ENCODE data around the gene RARA.

Gene RARA

DNA sequence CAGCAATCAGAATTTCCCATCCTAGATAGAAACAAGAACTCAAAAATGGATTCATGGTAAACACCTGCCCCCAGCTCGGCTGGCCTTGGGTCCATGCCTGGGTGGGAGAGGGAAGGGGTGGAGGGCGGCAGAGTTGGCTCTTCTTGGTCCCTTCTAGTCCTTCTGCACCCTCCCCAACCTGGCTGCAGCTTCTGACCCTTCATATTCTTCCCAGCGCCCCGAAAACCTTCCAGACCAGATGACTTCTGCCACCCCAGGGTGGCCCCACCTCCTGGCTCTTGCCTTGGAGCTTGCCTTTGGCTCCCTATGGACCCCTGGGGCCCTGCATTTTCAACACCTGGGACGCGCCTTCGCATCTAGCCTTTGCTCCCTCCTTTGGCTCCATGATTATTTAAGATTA, 60.9 kb downstream of the RARA start:
- TF ChIP-seq GATA3 (IDR thresholded peaks at IDR 0.05; ENCODE audit: low read depth, low read length) (no peak), GATA2 (IDR thresholded peaks at IDR 0.05; ENCODE audit: low read depth, low read length) (no peak)

DNA sequence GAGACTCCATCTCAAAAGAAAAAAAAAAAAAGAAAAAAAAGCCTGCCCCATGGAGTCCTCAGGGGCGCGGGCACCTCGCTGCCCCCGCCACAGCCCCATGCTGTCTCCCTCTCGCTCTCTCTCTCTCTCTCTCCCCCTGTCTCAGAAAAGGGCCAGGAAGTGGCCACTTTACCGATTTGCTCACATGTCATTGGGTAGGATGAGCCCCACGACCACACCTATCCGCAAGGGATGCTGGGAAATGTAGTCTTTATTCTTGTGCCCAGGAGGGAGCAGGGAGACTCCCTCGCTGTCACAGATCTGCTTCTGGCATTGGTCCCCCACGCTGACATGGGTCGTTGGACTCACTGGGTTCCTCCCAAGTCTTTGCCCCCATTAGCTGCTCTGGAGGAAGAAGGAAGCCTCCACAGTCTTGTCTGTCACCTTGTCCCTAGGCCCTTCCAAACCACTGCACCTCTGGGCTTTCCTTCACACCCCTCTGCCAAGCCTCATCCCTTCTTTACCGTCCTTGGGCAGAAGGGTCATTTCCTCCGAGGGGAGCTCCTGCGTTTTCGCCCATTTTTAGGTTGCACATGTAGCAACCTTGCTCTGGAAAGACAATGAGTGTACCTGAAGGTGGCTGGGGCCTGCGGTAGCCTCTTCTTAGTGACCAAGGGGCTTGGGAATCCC, 62.4 kb downstream of the RARA start:
- TF ChIP-seq GATA3 (IDR thresholded peaks at IDR 0.05; ENCODE audit: low read depth, low read length) (no peak), GATA2 (IDR thresholded peaks at IDR 0.05; ENCODE audit: low read depth, low read length) (no peak)

DNA sequence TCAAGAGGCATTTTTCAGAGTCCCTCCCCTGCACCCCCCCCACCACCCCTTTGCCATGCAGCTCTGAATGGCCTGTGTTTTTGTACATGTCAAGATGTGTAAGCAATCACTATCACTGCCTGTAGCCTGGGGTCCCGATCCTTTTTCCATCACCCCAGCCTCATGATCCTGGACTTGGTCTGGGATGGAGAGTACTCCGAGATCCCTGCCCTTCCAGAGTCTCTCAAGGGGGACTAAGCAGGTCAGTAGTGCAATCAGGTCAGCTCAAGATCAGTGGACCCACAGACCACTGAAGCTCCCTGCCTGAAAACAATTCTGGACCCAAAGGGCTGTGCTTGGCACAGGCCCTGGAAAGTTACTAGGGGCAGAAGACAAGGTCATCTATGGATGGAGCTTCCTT, 63.1 kb downstream of the RARA start:
- TF ChIP-seq GATA3 (IDR thresholded peaks at IDR 0.05; ENCODE audit: low read depth, low read length) (no peak), GATA2 (IDR thresholded peaks at IDR 0.05; ENCODE audit: low read depth, low read length) (no peak)

DNA sequence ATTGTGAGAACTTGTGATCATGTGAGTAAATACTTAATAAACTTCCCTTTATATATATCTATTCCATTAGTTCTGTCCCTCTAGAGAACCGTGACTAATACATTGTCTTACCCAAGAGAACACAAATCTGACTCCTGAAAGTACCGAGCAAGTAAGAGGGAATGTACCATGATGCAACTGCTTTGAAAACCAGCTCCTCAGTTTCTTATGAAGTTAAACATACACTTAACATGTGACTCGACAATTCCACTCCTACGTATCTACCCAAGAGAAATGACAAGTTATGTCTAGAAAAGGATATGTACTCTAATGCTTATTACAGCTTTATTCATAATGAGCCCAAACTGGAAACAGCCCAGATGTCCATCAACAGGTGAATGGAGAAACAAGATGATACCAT, 64.3 kb downstream of the RARA start:
- TF ChIP-seq GATA2 (IDR thresholded peaks at IDR 0.05; ENCODE audit: low read depth, low read length): no peak
- TF ChIP-seq GATA3 (IDR thresholded peaks at IDR 0.05; ENCODE audit: low read depth, low read length): no peak

DNA sequence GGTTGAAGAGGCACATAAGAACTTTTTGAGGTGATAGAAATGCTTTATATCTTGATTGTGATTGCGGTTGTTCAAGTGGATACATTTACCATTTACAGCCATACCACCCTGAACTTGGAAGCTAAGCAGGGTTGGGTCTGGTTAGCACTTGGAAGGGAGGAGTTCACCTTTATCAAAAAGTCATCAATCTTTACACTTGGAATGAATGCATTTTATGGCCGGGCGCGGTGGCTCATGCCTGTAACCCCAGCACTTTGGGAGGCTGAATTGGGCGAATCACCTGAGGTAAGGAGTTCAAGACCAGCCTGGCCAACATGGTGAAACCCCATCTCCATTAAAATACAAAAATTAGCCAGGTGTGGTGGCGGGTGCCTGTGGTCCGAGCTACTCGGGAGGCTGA, 65.0 kb downstream of the RARA start:
- TF ChIP-seq GATA2 (IDR thresholded peaks at IDR 0.05; ENCODE audit: low read depth, low read length) (no peak), GATA3 (IDR thresholded peaks at IDR 0.05; ENCODE audit: low read depth, low read length) (no peak)

DNA sequence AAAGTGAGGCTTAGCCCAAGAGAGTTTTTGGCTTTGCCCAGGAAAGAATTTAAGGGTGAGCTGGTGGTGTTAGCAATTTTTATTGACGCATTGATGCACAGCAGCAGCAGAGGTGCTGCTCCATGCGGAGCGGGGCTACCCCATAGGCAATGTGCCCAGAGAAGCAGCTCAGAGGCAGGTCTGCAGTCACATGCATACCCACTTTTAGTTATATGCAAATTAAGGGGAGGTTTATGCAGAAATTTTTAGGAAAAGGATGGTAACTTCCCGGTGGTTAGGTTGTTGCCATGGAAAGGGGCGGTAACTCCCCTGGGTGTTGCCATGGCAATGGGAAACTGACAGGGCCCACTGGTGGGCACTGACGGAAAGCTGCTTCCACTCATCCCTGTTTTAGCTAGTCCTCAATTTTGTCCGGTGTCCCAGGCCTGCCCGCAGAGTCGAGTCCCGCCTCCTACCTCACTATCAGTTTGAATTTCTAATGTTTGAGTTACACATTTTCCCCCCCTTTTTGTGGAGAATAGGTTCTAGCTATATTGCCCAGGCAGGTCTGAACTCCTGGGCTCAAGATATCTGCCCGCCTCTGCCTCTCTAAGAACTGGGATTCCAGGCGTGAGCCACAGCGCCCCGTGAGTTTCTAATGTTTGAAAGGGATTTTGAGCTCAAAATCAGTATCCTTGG, 66.0 kb downstream of the RARA start:
- TF ChIP-seq GATA2 (IDR thresholded peaks at IDR 0.05; ENCODE audit: low read depth, low read length) (no peak), GATA3 (IDR thresholded peaks at IDR 0.05; ENCODE audit: low read depth, low read length) (no peak)

DNA sequence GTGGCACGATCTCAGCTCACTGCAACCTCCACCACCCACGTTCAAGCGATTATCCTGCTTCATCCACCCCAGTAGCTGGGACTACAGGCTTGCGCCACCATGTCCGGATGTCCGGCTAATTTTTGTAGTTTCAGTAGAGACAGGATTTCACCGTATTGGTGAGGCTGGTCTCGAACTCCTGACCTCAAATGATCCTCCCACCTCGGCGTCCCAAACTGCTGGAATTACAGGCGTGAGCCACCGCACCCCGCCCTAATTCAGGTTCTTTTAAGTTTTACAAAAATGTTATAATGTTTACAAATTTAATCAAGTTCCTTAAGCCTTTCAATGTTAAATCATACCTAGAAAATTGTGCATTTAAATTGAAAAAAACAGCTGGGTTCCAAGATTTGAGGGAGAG, 68.9 kb downstream of the RARA start:
- TF ChIP-seq GATA3 (IDR thresholded peaks at IDR 0.05; ENCODE audit: low read depth, low read length) (no peak), GATA2 (IDR thresholded peaks at IDR 0.05; ENCODE audit: low read depth, low read length) (no peak)

DNA sequence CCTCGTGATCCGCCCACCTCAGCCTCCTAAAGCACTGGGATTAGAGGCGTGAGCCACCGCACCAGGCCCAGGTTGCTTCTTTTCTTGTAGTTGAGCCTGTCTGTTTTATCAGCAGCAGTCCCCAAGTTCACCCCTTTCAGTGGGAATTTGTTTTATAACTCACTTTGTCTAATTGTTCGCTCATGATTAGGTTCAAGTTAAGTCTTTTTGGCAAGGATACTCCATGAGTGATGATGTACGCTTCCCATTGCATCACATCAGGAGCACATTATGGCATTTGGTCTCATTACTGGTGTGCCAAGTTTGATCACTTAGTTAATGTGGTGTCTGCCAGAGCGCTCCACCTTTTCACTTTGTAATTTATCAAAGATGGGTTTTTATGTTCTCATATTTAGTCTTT, 70.0 kb downstream of the RARA start:
- TF ChIP-seq GATA3 (IDR thresholded peaks at IDR 0.05; ENCODE audit: low read depth, low read length) (no peak), GATA2 (IDR thresholded peaks at IDR 0.05; ENCODE audit: low read depth, low read length) (no peak)

DNA sequence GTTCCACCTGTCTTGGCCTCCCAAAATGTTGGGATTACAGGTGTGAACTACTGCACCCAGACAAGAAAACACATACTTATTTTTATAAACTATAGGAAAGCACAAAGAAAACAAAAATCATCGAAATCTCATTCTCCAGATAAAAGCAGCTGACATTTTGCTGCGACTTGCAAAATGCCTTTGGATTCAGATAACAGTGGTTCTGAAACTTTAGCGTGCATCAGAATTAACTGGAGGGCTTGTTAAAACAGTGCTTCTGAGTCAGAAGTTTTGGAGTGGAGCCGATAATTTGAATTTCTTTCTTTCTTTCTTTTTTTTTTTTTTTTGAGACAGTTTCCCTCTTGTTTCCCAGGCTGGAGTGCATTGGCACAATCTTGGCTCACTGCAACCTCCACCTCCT, 73.3 kb downstream of the RARA start:
- no peak for TF ChIP-seq GATA2 (IDR thresholded peaks at IDR 0.05; ENCODE audit: low read depth, low read length)
- TF ChIP-seq GATA3 (IDR thresholded peaks at IDR 0.05; ENCODE audit: low read depth, low read length): no peak

DNA sequence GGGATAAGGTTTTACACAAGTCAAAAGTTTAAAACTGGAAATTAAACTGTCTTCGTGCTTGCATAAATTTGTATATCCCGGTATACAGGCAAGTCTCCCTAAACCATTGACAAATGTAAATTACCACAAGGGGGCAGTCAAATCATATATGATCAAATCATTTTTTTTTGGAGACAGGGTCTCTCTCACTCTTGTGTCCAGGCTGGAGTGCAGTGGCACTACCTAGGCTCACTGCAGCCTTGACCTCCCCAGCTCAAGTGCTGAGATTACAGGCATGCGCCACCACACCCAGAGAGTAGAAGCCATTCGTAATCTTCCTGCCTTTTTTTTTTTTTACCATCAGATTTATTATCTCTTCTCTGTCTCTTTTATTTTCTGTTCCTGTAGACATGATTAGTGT, 90.2 kb downstream of the RARA start:
- TF ChIP-seq GATA3 (IDR thresholded peaks at IDR 0.05; ENCODE audit: low read depth, low read length) (no peak), GATA2 (IDR thresholded peaks at IDR 0.05; ENCODE audit: low read depth, low read length) (no peak)

DNA sequence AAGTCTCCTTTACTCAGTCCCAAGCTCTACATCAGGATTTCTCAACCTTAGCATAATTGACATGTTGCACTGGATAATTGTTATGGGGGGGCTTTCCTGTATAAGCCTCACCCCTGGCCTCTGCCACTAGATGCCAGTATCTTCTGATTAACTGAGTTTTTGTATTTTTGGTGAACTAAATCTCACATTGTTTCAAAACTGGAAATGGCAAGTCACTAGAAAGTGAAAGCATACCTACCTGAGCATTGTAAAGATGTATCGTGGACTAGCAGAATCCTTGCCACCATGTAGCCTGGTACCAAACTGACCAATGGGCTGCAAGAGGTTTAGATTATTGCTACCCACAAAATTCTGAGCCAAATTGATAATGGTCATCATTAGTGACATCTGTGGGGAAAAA, 93.7 kb downstream of the RARA start:
- no peak for TF ChIP-seq GATA3 (IDR thresholded peaks at IDR 0.05; ENCODE audit: low read depth, low read length)
- TF ChIP-seq GATA2 (IDR thresholded peaks at IDR 0.05; ENCODE audit: low read depth, low read length): no peak

DNA sequence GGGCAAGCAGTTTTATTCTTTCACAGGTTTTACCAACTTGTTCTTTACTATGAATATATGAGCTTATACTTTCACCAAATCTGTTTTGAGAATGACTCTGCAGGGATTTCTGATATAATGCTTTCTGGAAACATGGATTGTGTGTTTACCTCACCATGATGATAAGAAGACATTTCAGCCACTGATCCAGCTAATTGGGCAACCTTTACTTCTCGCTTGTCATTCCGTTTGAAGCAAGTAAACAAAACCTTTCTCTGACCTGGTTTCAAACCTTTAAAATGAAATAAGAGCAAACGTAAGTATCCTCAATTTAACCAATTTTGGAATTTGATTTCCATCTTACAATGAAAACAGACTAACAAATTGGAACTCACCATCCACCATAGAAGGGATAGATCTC, 95.0 kb downstream of the RARA start:
- TF ChIP-seq GATA2 (IDR thresholded peaks at IDR 0.05; ENCODE audit: low read depth, low read length) (no peak), GATA3 (IDR thresholded peaks at IDR 0.05; ENCODE audit: low read depth, low read length) (no peak)

Measured in SH-SY5Y (cell line).